HG03342 (cell line): ENCODE data around the gene ESPN.

Source experiments
- ATAC-seq: cut with Tn5 transposase; IDR thresholded peaks from one replicate; pipeline ENCODE4 v1.9.1; 2021; ENCODE audit warnings: mild to moderate bottlenecking, moderate library complexity; ENCODE audit not compliant: unreplicated experiment

Gene ESPN

GRCh38 chr1:6508816-6509189 is 84.2 kb downstream of the ESPN start:
- ATAC-seq: no peak

- no peak for ATAC-seq
These were observed 84.8 kb downstream of the ESPN start for GRCh38 chr1:6509220-6509918.

GRCh38 chr1:6509919-6510291 is 85.3 kb downstream of the ESPN start:
- no peak for ATAC-seq

GRCh38 chr1:6510493-6510892 is 85.9 kb downstream of the ESPN start:
- ATAC-seq: no peak
